ENCODE results near the gene PRKCE. TPM values are rescaled to one million over a fixed set of nuclear protein-coding genes. Genes with fewer than 3 reads are reported as not detected.
A peak's percentile ranks its signal among the peaks of the same experiment; 100 is the strongest.

PRKCE gene
- total RNA-seq, 2 experiments from 2014 or later: 12.5 to 13.6 TPM

DNA sequence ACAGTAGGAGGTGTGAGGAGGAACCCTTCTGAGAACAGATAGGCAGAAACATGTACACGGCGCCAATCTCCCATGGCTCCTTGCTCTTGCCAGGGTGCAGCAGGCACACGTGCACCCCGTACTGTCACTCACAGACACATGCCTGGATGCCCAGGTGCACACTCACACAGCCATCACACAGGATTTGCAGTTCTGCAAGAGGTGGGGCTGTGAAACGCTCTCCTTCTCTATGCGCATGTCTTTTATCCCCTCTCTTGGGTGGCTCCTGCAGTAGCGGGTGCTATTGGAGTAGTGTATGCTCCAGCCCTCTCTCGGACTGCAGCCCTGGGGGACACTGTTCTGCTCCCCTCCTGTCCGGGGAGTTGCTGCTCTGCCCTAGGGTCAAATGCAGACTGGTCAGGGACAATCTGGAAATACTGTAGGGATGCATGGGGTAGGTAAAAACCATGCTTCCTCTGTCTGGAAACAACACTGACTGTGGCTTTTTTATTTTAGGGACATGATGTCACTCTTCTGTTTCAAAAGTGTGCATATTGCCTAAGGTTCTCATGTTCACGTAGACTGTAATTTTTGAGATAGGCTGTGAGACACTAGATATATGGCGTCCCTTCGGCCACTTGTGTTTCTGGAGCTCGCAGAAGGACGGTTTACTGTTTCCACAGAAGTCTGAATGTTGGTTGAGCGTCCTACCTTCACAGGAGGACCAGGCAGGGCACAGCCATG, 118.5 kb downstream of the PRKCE start:
- Mint-ChIP-seq H3K36me3 (no peaks in the 10 kb centered on the region), H3K4me3 (no peak overlapping the region), H3K4me1 (ENCODE audit: low read depth) (no peaks in the 10 kb centered on the region), H3K27ac (no peak overlapping the region), H3K9me3 (no peaks in the 10 kb centered on the region), H3K27me3 (no peaks in the 10 kb centered on the region)
- intact Hi-C loops (cut with micrococcal nuclease): no loop called here
- ChIA-PET CTCF (no interaction called here), POLR2A (no interaction called here)
- no peak for DNase-seq

DNA sequence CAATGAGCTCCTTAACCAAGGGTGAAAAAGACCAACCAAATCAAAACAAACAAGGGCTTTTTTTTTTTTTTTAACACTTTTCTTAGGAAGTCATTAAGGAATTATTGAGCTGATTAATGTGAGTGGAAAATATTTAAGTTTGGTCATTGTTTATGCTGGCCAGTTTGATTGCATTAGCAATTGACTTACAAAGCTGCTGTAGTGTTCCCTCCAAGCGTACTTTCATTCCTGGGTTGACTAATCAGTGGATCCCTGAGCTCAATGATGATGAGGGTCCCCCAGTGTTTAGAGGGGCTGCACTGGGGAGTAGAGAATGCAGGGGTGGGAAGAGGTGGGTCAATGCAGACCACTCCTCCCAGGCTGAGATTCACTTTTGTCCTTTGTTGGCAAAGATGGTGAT, 119.3 kb downstream of the PRKCE start:
- no peaks in the 10 kb centered on the region for H3K36me3 Mint-ChIP-seq
- no peaks in the 10 kb centered on the region for H3K9me3 Mint-ChIP-seq
- intact Hi-C loops (cut with micrococcal nuclease): no loop called here
- no peak for DNase-seq
- H3K27me3 Mint-ChIP-seq: no peaks in the 10 kb centered on the region
- H3K27ac Mint-ChIP-seq: no peak overlapping the region
- no peak overlapping the region for H3K4me3 Mint-ChIP-seq
- ChIA-PET CTCF (no interaction called here), POLR2A (no interaction called here)
- no peaks in the 10 kb centered on the region for H3K4me1 Mint-ChIP-seq (ENCODE audit: low read depth)

DNA sequence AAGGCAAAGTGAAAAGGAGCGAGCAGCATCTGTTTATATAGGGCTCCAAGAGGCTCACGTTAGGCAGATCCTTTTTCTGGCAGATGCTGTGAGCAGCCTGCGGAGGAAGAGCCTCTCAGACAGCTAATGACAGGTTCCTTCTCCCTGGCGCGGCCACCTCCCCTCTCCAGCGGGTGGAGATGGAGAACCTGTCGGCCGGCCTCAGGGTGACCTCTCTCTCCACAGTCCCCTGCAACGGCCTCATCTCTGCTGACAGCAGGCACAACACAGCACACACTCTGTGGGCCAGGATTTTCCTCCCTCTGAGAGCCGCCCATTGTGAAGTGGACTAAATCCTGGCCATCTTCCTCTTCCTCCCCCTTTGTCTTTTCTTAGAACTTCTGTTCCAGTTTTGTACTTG, 119.8 kb downstream of the PRKCE start:
- ChIA-PET CTCF (no interaction called here), POLR2A (no interaction called here)
- no peaks in the 10 kb centered on the region for H3K36me3 Mint-ChIP-seq

DNA sequence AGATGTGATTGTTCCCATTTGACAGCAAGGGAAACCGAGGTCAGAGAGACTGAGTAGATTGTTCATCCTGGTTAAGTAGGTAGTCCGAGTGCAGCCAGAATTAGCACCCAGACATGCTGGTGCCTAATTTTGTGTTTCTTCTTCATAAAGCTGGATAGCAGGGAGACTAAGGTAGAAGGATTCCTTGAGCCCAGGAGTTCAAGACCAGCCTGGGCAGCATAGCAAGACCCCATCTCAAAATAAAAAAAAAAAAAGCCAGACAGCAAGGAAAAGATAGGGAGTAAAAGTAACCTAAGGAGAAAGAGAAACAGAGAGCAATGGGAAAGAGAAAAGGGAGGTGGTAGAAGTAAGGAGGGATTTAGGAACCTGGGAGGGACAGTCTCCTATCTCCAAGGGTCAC, 120.6 kb downstream of the PRKCE start:
- CTCF ChIA-PET: no interaction called here
- Mint-ChIP-seq H3K9me3 (no peaks in the 10 kb centered on the region), H3K27ac (no peak overlapping the region), H3K4me1 (ENCODE audit: low read depth) (no peaks in the 10 kb centered on the region), H3K27me3 (no peaks in the 10 kb centered on the region), H3K4me3 (no peak overlapping the region), H3K36me3 (no peaks in the 10 kb centered on the region)
- POLR2A ChIA-PET: no interaction called here
- intact Hi-C loops (cut with micrococcal nuclease): no loop called here
- no peak for DNase-seq

More for the DNA sequence above, 119.8 kb downstream of the PRKCE start:
- DNase-seq: no peak
- Mint-ChIP-seq H3K27ac (no peak overlapping the region), H3K4me3 (no peak overlapping the region), H3K4me1 (ENCODE audit: low read depth) (no peaks in the 10 kb centered on the region), H3K9me3 (no peaks in the 10 kb centered on the region), H3K27me3 (no peaks in the 10 kb centered on the region)
- intact Hi-C loops (cut with micrococcal nuclease): no loop called here

GRCh38 chr2:45773909-45774308, 122.4 kb downstream of the PRKCE start:
- ChIA-PET POLR2A (no interaction called here), CTCF (no interaction called here)
- intact Hi-C loops (cut with micrococcal nuclease): no loop called here
- H3K27me3 Mint-ChIP-seq: no peaks in the 10 kb centered on the region
- H3K4me1 Mint-ChIP-seq (ENCODE audit: low read depth): peaks cover 5% of the 10 kb centered on the region
- H3K27ac Mint-ChIP-seq: no peak overlapping the region
- H3K36me3 Mint-ChIP-seq: no peaks in the 10 kb centered on the region
- DNase-seq: no peak
- H3K9me3 Mint-ChIP-seq: no peaks in the 10 kb centered on the region
- no peak overlapping the region for H3K4me3 Mint-ChIP-seq

GRCh38 chr2:45774688-45775244, 123.3 kb downstream of the PRKCE start:
- H3K4me1 Mint-ChIP-seq (ENCODE audit: low read depth): peaks cover 5% of the 10 kb centered on the region
- ChIA-PET CTCF (interaction anchor here (1.1 kb wide), 1 partner anchor 131 kb away, joined by 3 read pairs; no protein-coding TSS in a partner anchor), POLR2A (no interaction called here)
- H3K36me3 Mint-ChIP-seq: no peaks in the 10 kb centered on the region
- intact Hi-C loops (cut with micrococcal nuclease): no loop called here
- no peak overlapping the region for H3K27ac Mint-ChIP-seq
- no peaks in the 10 kb centered on the region for H3K9me3 Mint-ChIP-seq
- H3K27me3 Mint-ChIP-seq: no peaks in the 10 kb centered on the region
- no peak overlapping the region for H3K4me3 Mint-ChIP-seq
- no peak for DNase-seq

DNA sequence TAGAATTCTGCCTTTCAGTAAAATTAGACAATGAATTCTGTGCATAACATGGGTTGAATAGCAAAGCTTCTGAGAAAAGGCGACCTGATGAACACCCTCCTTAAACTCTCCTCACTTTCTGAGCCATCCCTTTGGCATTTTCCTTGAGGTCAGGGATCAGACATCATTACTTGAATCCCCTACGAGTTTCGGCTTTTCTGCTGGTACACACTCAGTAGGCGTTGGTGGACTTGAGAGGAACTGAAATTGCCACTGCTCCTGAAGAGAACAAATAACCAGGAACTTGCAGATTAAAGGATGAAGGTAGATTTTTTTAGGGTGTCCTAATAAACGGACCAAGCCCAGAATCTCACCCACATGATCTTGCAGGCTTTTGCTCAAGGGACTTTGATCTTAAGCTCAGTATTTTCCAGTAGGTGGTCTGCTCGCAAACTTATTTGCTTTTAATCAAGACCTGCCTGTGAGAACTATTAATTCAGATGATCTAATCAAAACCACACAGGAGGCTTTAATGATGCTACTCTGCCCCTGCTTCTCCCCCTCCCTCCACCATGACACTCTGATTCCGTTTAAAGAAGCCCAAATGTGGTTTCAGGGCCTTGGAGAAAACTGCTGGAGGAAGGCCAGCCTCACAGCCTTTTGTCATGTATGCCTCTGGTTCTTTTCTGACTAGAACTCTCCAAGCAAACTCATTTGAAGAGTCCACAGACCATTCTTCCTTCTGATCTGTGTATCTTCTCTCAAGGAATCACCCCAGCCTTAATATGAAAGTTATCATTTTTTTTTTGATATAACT, 124.9 kb downstream of the PRKCE start:
- Mint-ChIP-seq H3K4me3 (no peak overlapping the region), H3K36me3 (no peaks in the 10 kb centered on the region), H3K4me1 (ENCODE audit: low read depth) (peaks cover 5% of the 10 kb centered on the region), H3K27ac (no peak overlapping the region), H3K27me3 (no peaks in the 10 kb centered on the region), H3K9me3 (no peaks in the 10 kb centered on the region)
- intact Hi-C loops (cut with micrococcal nuclease): no loop called here
- DNase-seq: no peak
- ChIA-PET POLR2A (no interaction called here), CTCF (interaction anchor here (0.8 to 7.0 kb wide), 4 partner anchors 12 to 134 kb away, joined by 3 to 103 read pairs (median 15); no protein-coding TSS in a partner anchor)

- DNase-seq: no peak
- Mint-ChIP-seq H3K9me3 (no peaks in the 10 kb centered on the region), H3K4me3 (no peak overlapping the region), H3K36me3 (no peaks in the 10 kb centered on the region), H3K27ac (peak overlapping the region; percentile 30), H3K27me3 (no peaks in the 10 kb centered on the region), H3K4me1 (ENCODE audit: low read depth) (peaks cover 5% of the 10 kb centered on the region)
- ChIA-PET POLR2A (interaction anchor here (1.0 kb wide), 1 partner anchor 129 kb away, joined by 3 read pairs; no protein-coding TSS in a partner anchor), CTCF (interaction anchor here (0.6 to 7.0 kb wide), 46 partner anchors 10 to 797 kb away, joined by 3 to 103 read pairs (median 4); partner anchors contain the start of genes PRKCE and SRBD1)
- intact Hi-C loops (cut with micrococcal nuclease): loop anchor here (1.0 kb wide), 3 partner anchors 128 to 158 kb away; no protein-coding TSS in a partner anchor
These were observed 126.7 kb downstream of the PRKCE start for GRCh38 chr2:45777996-45778719.

GRCh38 chr2:45778720-45779171, 127.3 kb downstream of the PRKCE start:
- H3K36me3 Mint-ChIP-seq: no peaks in the 10 kb centered on the region
- H3K27me3 Mint-ChIP-seq: no peaks in the 10 kb centered on the region
- no peak overlapping the region for H3K4me3 Mint-ChIP-seq
- POLR2A ChIA-PET: interaction anchor here (1.0 kb wide), 1 partner anchor 130 kb away, joined by 3 read pairs; no protein-coding TSS in a partner anchor
- H3K4me1 Mint-ChIP-seq (ENCODE audit: low read depth): peaks cover 5% of the 10 kb centered on the region
- DNase-seq: peak; percentile 68
- CTCF ChIA-PET: interaction anchor here (0.6 to 7.0 kb wide), 47 partner anchors 10 to 797 kb away, joined by 3 to 103 read pairs (median 4); partner anchors contain the start of genes PRKCE and SRBD1
- intact Hi-C loops (cut with micrococcal nuclease): loop anchor here (1.0 kb wide), 3 partner anchors 128 to 158 kb away; no protein-coding TSS in a partner anchor
- peak overlapping the region; percentile 30 for H3K27ac Mint-ChIP-seq
- no peaks in the 10 kb centered on the region for H3K9me3 Mint-ChIP-seq

DNA sequence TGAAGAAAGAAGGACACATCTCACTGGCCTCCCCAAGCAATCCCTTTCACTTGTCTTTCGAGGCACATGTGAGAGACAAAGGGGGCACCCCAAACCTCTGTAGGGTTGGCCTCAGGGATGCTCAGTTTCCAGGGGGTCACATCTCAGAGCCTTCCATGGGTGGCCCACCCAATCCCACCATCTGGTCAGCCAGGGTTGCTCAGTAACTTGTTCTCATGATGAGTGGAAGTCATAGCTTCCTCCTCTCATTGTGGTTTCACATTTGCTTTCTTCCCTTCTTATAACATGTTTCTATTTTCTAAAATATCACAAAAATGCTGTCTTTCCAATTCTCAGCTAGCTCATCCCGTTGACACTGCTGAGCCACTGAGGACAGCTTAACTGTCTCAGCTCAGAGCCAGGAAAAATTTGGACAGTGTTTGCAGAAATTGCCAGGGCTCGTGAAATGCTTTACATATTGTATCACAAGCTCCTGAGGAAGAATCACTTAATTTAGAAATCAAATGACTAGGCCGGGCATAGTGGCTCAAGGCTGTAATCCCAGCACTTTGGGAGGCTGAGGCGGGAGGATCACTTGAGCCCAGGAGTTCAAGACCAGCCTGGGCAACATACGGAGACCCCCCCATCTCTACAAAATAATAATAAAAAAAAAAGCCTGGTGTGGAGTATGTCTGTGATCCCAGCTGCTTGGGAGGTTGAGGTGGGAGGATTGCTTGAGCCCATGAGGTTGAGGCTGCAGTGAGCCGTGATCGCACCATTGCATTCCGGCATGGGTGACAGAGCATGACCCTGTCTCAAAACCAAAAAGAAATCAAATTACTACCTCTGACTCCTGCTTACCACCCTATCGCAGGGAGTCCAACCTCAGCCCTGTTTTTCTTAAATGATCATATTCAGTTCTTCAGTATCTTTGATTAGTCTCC, 129.3 kb downstream of the PRKCE start:
- POLR2A ChIA-PET: interaction anchor here (1.0 kb wide), 1 partner anchor 9 kb away, joined by 3 read pairs; no protein-coding TSS in a partner anchor
- intact Hi-C loops (cut with micrococcal nuclease): no loop called here
- CTCF ChIA-PET: interaction anchor here (0.8 to 7.0 kb wide), 5 partner anchors 8 to 142 kb away, joined by 3 to 103 read pairs (median 23); no protein-coding TSS in a partner anchor

DNA sequence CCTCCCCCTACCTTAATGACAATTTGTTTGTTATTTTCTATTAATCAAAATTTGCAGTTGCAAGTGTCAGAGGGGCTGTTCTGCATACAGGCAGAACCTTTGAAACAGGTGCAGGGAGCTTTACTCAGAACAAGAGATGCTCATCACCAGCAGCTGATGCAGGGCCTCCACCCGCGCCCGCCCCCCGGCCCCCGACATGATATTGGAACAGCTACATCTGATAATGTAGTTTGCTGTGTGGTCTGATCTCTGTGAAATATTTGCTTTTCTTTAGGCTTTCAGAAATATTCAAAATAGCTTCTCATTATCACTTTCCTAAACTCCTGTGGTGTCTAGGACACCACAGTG, 130.0 kb downstream of the PRKCE start:
- H3K27ac Mint-ChIP-seq: no peak overlapping the region
- ChIA-PET POLR2A (no interaction called here), CTCF (interaction anchor here (7.0 kb wide), 1 partner anchor 139 kb away, joined by 103 read pairs; no protein-coding TSS in a partner anchor)
- no peaks in the 10 kb centered on the region for H3K27me3 Mint-ChIP-seq
- no peak overlapping the region for H3K4me3 Mint-ChIP-seq
- intact Hi-C loops (cut with micrococcal nuclease): no loop called here
- H3K36me3 Mint-ChIP-seq: no peaks in the 10 kb centered on the region
- DNase-seq: no peak
- no peaks in the 10 kb centered on the region for H3K9me3 Mint-ChIP-seq
- peaks cover 15% of the 10 kb centered on the region for H3K4me1 Mint-ChIP-seq (ENCODE audit: low read depth)

More for the DNA sequence above, 129.3 kb downstream of the PRKCE start:
- DNase-seq: no peak
- H3K9me3 Mint-ChIP-seq: no peaks in the 10 kb centered on the region
- peaks cover 9% of the 10 kb centered on the region for H3K4me1 Mint-ChIP-seq (ENCODE audit: low read depth)
- no peak overlapping the region for H3K27ac Mint-ChIP-seq
- no peaks in the 10 kb centered on the region for H3K27me3 Mint-ChIP-seq
- H3K36me3 Mint-ChIP-seq: no peaks in the 10 kb centered on the region
- no peak overlapping the region for H3K4me3 Mint-ChIP-seq

All from activated CD4-positive, alpha-beta memory T cell treated with anti-CD3 and anti-CD28 coated beads for 36 hours (primary cell).